HG02981 (cell line): ENCODE data around the gene MSANTD2.
A peak's percentile ranks its signal among the peaks of the same experiment; 100 is the strongest.
"Not testable (repeated sequence)": the region's sequence is repeated elsewhere in the genome, so short reads cannot be mapped to it uniquely, and the experiment has no call there.

ENCODE experiments used
- ATAC-seq: cut with Tn5 transposase; IDR thresholded peaks from one replicate; pipeline ENCODE4 v1.9.1; 2021; ENCODE audit warnings: mild to moderate bottlenecking, moderate library complexity; ENCODE audit not compliant: unreplicated experiment

MSANTD2 gene

DNA sequence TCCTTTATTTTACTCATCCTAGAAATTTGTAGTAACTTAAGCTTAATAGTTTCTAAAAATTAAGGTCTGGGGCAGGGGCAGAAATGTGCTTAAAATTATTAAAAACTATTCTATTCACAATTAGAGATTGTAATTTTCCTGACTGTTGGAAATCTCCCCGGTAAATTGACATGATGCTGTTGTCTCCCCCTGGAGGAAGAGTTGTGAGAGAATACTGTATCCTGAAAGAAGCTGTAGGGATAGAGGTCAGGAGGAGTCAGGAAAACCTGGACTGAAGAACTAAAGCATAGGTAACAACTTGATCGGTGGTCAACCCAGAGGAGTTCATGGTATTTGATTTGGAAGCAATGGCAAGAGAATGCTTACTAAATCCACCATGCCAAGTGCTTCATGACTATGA lies 21.9 kb downstream of the MSANTD2 start:
- ATAC-seq: no peak

DNA sequence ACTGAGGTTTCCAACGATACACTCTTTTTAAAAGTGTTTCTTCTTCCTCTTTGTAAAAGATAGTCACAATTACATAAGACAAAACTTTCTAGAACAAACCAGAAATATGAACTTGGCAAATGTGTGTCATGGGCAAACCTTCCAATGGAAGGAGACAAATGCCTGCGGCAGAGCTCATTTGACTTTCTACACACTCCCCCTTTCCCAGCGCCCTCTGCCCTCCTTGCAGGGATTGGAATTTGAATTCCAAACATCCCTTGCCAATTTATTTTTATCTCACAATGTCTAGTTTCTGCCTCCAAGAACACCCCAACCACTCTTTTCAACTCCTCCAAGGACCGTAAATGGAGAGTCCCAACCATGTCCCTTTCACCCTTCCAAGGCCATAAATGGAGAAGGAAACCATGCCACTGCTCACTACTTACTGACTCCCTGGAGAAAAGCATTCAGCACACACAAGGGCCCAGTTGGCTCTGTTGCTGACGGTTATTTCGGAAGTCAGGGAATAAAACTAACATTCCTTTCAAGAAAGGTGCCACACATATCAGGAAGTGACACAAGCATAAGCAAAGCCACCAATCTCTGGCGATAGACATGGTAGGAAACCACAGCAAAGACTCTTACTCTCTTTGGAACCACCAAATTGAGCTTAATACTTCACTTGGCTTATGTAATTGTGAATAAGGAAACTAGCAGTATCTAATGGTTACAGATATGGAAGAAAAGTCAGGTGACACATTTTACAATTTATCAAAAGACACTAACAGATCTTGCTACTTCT lies 23.2 kb downstream of the MSANTD2 start:
- ATAC-seq: no peak

DNA sequence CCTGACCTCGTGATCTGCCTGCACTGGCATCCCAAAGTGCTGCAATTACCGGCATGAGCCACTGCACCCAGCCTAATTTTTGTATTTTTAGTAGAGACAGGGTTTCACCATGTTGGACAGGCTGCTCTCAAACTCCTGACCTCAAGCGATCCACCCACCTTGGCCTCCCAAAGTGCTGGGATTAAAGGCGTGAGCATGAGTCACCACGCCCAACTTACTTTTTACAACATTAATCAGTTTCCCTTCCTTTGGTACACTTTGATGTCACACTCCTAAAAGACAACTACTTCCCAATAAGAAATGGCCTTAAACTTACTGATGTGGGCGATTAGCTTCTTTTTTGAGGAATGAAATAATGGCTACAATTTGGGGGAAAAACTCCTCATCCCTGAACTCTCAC lies 29.2 kb downstream of the MSANTD2 start:
- ATAC-seq: not testable (repeated sequence)

DNA sequence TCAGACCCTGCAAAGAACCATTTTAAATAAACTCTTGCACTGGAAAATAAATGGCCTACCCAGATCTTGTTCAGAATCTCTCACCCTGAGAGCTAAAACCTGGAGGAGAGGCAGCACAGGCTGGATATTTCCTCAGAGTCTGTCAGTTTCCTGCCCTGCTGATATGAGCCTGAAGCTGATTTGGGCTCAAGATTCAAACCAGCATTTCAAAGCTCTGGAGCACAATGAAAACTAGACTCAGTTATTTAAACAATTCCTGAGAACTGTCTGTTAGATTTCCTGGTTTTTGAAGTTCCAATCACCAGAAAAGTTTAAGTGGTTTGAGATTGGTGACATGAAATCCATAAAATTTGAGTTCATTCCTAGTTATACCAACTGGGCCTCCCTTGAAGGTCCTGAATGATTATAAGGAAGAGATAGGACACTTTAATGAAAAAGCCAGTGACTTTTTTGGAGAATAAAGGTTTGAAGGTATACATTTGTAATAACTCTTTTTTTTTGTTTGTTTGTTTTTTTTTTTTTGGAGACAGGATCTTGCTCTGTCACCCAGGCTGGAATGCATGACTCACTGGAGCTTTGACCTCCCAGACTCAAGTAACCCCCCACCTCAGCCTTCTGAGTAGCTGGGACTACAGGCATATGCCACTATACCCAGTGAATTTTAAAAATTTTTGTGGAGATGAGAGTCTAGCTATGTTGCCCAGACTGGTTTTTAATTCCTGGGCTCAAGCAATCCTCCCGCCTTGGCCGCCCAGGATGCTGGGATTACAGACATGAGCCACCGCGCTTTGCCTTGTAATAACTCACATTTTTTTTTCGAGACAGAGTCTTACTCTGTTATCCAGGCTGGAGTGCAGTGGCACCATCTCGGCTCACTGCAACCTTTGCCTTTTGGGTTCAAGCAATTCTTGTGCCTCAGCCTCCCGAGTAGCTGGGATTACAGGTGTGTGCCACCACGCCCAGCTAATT lies 30.1 kb downstream of the MSANTD2 start:
- no peak for ATAC-seq

DNA sequence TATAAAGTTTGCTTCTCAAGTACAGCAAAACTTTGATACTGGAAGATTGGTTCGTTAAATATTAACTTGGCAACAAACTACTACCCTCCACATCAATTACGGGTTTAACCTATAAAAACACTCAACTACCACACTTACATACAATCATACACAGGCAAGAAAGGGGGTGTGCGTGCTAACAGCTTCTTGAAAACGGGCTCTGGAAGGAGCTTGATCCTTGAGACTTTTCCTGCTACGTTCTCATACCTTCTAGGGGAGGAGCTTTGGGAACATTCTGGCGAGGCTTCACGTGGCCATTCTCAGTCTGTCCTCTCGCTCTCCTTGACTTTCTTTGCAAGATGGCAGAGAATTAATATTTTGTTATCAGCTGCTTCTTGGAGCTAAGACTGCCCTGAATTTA lies 31.3 kb downstream of the MSANTD2 start:
- ATAC-seq: no peak

DNA sequence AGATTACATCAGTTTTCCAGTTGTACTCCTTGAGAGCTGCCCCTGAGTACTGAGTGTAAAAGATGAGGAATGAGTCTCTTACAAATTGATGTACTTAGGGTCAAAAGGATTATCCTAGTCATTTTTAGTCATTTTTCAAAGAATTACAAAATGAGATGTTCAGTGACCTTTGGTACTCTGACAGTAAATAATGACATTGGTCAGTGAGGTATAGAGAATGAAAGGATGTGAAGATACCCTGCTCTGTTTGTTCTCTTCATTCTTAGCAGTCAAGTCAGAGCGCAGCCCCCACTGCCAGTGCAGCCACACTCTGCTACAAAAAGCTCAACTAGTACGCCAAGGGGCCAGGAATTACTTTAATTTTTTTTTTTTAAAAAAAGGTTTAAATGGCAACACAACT lies 34.0 kb downstream of the MSANTD2 start:
- no peak for ATAC-seq

DNA sequence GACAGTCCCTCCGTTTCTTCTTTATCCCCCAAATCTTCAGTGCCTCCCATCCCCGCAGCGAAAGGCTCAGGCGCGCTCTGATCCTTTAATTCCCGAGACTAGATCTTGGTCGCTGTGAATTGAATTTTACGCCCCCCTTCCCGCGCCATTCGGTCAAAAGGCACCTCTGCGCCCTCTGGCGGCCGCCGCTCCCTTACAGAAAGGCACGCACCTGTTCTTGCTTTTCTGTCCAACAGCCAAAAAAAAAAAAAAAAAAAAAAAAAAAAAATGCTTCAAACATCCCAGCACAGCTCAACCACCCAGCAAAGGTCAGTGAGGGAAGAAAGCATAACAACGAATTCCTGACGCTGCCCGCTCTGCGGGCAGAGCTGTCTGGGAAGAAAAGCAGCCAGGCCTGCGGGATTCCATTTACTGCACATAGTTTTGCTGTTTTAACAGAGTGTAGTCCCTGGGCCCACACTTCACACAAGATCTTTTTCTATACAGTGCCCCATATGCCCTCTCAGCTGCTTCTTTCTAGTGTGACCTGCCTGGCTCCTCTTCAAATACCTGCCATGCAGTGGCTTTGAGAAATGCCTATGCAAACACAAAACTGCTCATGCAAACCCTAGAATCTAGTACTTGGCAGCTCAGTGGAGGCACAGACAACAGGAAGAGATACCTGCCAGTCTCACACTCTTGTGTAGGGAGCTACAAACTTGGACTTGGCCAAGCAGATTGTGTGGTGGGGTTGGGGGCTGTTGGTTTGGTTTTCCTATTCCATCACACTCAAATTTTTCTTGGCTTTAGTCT lies 36.9 kb downstream of the MSANTD2 start:
- no peak for ATAC-seq

DNA sequence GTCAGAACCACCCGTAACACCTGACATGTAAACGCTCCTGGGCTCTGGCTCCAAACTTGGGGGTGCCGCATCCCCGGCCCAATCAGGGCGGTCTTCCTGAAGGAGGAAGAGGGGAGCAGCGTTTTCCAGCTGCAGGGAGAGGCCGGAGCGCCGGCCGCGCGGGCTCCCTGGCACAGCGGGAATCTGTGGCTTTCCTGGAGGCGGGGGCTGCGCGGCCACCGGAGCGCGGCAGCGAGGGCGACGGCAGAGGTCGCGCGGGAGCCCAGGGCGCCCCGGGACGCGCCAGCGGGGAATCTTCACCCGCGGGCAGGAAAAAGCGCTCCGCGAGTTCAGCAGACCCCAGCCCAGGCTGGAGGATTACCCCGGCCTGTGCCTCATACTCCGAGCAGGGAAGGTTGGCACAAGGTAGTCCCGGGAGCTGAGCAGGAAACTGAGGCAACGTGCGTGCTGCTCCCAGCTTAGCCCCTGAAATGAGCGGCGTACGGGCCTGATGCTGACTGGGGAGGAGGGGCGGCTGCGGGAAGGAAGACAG lies 37.5 kb downstream of the MSANTD2 start:
- peak; percentile 5 for ATAC-seq

DNA sequence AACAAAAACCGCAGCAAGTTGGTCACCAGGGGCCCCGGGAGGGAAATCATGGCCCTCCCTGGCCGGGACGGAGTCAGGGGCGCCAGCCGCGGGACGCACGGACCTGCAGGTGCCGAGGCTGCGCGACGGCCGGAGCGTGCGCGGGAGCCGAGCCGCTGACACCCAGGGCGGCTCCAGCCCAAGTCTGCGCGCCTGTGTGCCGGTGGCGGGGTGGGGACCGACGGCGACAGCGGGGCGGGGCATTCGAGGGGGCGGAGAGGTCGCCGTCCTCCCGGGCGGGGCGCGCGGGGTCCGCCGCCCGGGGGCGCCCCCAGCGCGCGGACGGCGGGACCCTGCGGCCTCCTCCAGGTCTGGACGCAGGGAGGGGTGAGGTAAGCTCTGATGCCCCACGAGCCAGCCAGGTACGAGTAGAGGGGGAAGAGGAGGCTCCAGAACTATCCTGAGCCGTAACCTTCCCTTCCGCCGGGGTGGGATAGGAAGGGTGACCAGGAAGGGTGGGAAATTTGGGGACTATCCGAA lies 38.0 kb downstream of the MSANTD2 start, which contains the start of gene ESAM:
TSS of gene ESAM (minus strand) at position 186 of the 519 bp plus-strand sequence. CDS start at position 50, 136 bp downstream.
- peak; percentile 60 for ATAC-seq

DNA sequence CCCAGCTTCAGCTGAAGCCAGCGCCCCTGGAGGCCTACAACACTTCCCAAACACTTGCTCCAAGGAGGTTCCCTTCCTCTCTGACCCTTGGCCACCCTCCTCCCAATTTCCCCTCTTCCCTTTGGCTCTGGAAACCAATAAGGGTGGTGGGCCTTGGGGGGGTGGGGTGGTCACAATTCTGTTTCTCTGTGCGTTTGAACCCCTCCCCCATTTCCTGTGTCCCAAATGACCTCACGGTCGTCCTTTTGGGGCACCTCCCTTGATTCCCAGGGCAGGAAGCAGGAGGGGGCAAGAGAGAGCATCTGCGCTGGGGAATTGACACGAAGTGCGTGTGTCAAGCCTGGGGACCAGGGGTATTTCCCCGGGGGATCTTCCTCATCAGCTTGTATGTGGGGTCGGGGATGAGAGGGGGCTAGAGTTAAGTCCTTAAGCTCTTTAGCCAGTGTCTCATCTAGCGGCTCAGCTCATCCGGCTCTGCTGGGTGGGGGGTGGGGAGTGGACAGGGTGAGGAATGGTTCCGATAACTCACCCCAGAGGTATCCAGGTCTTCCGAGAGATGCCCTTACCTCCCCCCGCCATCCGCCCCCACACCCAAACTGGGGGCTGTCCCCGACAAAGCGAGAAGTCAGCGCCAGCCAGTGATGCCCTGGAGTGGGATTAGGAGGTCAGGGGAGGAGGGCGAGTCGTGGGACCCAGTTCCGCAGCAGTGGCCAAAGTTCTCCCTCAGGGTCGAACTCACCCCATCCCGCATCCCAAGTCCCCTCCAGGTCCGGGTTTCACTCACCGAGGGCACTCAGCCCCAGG lies 38.7 kb downstream of the MSANTD2 start:
- ATAC-seq: no peak

DNA sequence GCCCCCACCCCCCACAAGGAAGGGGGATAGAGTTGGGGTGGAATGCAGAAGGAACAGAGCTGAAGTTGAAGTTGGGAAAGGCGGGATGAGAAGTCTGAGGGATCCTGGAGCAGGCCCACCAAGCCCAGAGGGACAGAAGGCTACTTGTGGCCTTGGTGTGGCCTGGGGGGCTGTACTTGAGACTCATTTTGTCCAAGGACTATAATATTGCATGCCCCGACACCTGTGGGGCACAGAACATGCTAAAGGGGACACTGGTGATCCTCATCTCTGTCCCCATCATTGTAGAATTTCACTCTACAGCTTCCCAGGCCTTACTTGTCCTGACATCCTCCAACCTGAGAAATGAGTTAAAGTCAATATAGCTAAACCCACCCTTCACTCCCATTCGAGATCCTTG lies 39.4 kb downstream of the MSANTD2 start:
- no peak for ATAC-seq

DNA sequence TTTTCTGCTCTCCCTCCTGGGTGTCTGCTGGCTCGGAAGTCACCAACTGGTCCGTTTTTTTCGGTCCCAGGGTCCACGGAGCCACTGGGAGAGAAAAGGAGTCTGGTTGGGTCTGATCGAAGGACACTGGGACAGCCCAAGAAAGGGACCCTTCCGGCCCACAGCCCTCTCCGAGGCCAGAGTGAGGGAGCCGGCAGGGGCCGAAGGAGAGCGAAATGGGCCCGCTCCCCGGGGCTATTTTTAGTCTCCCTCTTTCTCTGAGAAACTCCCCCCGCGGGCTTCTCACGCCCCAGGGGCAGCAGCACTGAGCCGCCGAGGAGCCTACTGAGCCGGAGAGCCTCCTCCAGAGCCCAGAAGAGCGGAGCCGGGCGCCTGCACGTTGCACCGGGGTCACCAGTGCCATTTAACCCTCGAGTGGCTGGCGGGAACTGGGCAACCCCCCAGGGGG lies 40.0 kb downstream of the MSANTD2 start:
- ATAC-seq: peak; percentile 24

DNA sequence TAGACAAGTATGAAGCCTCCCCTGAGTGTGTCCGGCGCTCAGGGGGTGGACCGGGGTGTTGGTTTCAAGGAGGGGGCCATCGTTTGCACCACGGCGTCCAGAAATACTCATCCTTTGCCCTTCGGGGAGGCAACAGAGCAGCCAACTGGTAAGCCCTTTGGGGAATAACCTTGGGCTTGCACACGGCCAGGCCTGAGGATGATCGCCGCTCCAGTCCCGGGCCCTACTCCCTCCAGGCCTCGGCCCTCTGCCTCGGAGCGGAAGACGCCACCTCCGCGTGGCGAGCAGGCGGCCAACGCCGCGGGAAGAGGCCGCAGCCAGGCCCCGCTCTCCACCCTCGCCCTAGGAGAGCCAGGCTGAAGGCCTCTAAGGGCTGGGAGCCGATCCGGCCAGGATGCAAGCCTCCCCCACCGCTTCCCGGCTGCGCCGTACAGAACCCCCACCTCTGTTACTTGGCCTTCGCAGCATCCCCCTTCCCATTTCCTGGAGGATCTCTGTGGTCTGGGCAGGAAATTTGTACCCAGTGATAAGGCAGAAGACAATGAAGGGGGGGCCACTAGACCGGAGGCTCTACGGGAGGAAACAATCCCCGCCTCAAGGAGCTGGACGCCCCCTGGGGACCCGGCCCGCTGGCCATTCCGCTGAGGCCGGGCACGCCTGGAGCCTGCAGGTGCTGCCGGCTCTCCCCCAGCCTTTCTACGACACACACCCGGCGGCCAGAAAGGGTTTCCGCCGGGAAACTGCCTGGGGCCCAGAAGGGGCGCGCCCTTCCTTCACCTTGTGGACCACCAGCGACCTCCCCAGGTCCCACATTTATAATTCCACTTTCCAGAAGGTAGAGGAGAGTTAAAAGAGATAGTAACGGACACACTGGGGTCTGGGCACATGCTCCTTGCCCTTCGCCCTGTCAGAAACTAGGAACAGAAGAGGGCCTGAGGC lies 40.7 kb downstream of the MSANTD2 start:
- no peak for ATAC-seq

DNA sequence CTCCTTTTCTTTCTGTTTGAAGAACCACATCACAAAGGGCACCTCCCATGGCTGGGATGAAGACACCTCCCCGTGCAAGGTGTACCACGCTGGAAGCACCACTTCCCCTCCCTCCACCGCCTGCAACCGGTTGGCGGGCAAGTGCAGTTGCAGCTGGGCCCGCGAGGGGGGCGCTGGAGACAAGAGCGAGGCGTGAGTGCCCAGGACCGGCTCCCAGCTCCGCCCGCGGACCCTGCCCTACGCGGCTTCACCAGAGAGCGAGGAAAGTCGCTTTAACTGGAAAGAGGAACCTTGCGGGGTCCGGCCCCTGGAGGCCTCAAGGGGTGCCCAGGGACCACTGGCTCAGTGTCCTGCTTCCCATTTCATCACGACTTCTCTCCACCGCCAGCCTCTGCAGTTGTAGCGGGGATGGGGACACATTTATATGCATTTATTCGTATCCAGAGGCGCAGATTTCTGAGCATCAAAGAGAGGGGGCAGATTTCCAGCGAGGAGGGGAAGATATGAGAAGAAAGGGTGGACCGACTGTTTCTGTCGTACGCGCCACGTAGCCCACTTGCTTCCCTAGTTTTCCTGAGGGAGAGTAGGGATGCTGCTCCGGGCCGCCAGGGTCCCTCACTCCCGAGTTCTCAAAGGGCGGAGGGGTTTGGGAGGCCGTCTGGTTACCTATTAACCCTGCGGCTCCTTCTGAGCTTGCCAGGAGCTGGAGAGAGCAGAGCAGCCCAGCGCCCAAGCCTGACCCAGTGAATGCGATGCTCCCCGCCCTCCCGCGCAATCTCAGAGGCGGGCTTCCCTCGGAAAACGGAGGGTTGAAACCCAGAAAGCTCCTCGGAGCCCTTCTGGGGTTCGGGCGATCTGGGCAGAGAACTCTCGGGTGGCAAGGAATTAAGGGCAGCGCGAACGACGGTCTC lies 41.6 kb downstream of the MSANTD2 start:
- peak; percentile 57 for ATAC-seq

DNA sequence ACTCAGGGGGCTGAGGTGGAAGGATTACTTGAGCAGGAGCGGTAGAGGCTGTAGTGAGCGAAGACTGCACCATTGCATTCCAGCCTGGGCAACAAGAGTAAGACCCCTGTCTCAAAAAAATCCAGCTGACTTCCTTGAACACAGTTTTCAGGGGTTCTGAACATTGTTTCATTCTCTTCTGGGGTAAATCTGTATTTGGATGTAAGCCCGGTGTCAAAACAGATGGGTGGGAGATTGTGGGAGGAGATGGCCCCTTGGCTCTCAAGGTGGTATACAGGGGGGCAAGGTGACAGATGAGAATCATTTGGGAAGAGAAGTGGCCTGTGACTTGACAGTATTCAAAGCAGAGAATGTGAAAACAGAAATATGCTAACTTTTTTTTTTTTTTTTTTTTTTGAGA lies 42.9 kb downstream of the MSANTD2 start:
- ATAC-seq: no peak

DNA sequence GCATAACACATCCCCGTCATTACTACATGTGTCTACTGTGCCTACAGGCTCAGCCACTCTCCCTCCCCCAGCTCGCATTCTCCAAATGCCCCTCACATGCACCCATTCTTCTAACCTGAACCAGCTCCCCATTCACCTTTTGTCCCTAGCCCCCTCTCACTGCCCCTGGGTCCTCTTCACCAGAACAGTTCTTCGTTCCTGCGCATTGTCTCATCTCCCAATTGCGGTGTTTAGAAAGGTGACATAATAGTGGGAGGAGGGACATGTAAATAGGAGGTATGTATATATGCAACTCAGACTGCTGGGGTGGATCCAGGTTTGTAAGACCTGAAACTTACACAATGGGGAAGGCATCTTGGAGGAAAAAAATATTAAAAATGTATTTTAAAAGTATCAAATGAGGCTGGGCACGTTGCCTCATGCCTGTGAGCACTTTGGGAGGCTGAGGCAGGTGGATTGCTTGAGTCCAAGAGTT lies 43.4 kb downstream of the MSANTD2 start:
- no peak for ATAC-seq

DNA sequence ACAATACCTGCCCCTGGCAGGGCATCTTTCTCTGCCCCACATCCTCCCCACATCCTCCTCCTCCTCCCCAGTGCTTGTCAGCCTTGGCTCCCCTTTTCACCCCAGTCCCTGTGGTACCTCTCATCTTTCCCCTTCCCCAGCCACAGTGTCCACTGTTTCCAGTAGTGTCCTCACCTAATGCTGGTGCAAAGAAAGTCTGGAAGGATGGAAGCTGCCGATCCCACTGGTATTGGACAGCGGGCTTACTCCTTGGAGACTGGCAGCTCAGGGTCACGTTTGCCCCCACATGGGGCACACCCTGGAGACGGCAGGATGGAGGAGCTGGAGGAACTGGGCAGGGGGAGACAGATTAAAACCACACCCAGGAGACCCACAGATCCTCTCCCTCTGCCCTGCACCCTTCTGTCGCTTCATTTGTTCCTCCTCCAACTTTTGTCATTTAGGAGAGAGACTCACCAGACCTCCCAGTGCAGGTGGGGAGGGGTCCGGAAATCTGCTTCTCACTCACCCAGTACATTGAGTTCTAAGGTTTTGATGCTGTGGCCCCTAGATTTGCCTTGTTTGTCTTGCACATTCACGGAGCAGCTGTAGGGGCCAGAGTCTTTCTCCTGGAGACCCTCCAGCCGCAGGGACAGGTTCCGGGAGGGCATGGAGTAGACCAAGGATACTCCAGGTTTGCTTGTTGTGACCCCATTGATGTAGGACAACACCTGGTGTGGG lies 44.0 kb downstream of the MSANTD2 start:
- no peak for ATAC-seq
